NOMO-1 treated with DMSO at 0.1 percent for 48 hours (cell line): ENCODE data around the gene KAT2A.

Source experiments
- DNase-seq: peaks from one replicate; lab custom pipeline; 2025; ENCODE audit not compliant: unreplicated experiment; lab: John Stamatoyannopoulos, UW

KAT2A gene

GRCh38 chr17:42116705-42117396 lies 4.3 kb downstream of the KAT2A start:
- DNase-seq, result peak; percentile 73

DNA sequence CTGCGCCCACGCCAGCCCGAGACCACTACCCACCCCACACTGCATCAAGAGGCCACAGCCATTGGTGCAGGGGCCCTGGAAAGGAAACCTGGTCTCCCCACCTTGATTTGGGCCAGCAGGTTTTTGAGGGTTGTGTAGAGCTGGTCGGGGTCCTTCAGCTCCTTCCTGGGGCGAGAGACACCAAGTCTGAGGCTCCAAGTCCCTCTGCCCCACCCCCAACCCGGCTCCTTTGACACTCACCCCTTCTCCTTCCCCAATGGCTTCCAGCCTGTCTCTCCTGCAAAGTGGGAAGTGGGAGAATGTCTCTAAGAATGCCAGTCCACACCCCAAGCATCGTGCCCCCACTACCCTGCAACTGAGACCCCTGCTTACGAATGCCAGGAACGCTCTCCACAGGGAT lies 7.0 kb downstream of the KAT2A start:
- no peak for DNase-seq

DNA sequence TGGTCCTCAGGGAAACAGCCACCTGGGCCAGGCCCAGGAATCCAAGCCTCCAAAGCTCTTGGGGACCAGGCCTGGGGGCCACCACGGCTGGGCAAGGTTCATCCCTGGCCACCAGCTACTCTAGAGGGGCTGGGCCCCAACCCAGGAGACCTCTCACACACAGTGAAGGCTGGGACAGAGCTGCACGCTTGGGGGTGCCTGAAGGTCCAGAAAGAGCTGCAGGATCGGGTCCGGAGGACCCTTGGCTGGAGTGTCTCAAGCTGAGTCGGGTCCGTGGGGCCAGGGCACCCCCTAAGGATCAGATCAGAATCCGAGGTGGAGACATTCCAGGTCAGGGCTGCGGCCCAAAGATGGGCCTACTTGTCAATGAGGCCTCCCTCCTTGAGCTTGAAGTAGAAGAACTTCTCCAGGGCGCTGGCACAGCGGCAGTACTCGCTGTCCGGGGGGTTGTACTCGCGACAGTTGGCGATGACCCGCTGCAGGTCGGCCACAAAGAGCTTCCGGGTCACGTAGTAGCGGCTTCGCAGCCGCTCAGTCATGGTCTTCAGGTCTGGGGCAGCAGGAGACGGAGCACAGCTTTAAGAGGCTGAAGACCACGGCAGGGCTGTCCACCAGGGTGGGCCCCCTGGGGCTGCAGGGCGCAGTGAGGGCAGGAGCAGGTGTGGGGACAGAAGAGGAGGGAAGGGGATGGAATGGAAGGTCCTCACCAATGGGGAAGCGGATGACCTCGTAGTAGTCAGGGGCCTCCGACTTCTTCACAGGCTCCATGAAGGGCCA lies 7.7 kb downstream of the KAT2A start:
- DNase-seq, result no peak

DNA sequence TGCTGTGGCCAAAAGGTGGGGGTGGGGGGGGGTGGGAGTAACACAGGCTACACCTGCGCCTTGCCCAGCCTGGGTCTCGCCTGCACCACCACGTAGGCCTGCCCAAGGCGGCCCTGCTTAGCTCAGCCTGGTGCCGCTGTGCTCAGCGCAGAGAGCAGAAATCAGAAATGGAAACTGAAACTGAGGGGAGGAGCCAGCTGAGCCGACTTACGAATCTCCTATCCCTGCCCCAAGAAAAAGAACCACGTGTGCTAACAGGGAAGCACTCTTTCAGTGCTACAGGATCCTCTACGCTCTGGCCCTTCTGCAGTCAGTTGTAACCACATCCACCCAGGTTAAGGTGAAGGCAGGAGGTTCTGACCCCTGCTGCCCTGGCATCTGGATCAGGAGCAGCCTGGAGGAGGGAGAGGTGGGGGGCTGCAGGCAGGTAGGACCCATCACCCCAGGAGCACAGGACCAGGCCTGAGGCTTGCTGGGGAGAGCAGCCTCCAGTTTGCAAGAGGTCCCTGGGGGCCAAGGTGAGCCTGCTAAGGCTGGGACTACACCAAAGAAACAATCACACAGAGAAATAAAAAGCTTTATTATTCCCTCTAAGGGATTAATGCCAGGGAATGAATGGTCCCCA lies 8.5 kb downstream of the KAT2A start, which contains the start of gene DHX58:
DHX58 (minus strand) TSS at position 163 of the 625 bp plus-strand sequence. CDS start 822 bp downstream, outside the sequence.
- peak; percentile 96 for DNase-seq

GRCh38 chr17:42111871-42112551 lies 9.2 kb downstream of the KAT2A start:
- peak; percentile 12 for DNase-seq

- no peak for DNase-seq
Measured at GRCh38 chr17:42111265-42111636, 9.9 kb downstream of the KAT2A start.

DNA sequence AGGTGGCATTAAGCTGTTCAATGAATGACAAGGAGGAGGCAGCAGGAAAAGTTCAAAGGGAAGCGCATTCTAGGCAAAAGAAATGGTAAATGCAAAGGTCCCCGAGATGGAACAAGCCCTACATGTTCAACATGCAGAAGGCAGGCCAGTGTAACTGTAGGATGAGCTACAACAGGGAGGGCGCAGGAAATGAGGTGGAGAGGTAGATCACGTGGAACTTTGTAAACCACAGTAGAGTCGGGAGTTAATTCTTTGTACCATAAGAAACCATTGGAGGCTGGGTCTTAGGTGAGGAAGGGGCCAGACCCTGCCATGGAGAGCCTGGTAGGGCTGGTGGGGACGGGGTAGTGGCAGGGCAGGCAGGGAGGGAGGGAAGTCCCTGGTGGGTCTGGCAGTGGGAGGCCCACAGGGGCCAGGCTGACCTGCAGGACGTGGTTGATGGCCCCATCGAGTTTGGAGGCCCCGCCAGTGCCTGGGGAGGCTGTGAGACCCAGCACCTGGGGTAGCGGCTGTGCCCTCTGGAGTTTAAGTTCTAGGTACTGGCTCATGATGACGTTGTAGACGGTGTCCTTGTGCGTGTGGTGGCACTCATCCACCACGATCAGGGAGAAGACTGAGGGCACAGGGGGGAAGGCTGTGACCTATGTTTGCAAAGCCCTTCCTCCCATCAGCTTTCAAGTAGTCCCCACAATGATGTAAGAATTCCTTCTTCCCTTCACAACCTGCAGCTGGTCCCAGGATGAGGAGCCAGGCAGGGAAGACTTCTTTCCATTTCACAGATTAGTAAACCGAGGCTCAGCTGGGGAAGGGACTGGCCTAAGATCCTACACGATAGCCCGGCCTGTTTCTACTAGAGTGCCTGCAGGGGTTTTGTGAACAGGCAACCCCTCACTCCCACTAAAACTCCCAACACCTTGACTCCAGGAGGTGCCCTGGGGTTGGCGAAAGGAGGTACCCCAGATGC lies 10.6 kb downstream of the KAT2A start:
- DNase-seq, result no peak

GRCh38 chr17:42109086-42109485 lies 12.1 kb downstream of the KAT2A start:
- DNase-seq, result no peak

- DNase-seq, result peak; percentile 67
Measured at GRCh38 chr17:42107597-42108576, 13.3 kb downstream of the KAT2A start.

DNA sequence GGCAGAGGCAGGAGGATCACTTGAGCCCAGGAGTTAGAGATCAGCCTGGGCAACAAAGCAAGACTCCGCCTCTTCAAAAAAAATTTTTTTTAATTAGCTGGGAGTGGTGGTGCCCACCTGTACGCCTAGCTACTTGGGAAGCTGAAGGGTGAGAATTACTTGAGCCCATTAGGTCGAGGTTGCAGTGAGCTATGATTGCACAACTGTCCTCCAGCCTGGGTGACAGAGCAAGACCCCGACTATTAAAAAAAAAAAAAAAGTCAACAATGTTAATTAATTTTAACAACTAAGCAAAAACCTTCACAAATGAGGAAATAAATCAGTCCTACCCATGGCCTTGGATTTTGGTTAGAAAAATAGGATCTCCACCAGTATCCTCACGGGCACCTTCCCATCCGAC lies 14.0 kb downstream of the KAT2A start:
- DNase-seq, result no peak

DNA sequence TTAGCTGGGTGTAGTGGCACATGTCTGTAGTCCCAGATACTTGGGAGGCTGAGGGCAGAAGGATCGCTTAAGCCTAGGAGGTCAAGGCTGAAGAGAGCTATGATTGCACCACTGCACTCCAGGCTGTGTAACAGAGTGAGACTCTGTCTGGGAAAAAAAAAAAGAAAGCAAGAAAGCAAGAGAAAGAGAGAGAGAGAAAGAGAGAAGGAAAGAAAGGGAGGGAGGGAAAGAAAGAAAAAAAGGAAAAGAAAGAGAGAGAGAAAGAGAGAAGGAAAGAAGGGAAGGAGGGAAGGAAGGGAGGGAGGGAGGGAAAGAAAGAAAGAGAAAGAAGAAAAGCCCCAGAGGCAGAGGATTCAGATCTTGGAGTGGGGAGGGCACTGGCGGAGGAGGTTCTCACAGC lies 15.2 kb downstream of the KAT2A start:
- no peak for DNase-seq

DNA sequence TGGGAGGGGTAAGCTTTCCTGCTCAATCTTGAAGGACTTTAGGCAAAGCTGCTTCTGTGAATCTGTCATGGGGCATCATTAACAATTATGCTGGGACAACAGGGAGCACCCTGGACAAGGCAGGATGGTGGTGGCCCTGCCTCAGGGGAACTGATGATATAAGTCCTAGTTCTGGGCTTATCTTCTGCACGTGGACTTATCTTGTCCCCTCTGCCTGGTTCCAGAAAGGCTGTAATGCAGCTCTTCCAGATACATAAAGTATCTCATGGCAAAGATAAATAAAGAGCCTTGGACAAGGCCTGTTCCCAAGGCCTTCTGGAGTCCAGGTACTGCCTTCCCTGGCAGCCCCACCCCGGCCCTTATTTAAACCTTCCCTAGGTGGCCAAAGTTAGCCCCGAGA lies 16.9 kb downstream of the KAT2A start:
- no peak for DNase-seq

DNA sequence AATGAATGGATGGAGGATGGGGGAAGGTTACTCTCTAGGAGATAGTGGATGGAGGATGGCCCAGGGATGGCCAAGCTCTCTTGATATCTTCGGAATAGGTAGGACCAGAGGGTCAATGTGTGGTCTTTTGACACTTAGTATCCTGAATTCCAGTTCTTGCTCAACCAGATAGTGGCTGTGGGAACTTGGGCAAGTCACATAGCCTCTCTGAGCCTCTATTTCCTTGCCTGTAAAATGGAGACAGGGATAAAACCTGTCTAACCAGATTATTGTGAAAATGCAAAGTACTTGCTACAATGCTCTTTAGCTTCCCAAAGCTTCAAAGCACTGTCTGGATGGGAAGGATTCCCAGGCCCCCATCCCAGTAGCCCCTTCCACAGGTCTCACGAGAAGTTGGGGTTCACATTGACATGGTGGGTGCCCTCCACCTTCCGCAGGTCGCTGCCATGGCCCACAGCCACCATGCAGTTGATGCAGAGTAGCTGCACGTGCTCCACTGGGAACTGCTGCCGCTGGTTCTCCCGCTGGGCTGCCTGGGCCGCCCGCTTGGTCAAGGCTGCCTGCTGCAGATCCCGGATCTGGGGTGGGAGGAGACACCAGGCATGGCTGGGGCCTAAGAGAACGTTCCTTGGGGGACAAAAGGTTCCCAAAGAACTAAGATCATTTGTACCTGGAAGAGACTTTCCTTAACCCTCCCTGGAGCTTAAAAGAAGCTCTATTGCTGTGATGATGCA lies 17.8 kb downstream of the KAT2A start:
- DNase-seq, result no peak

GRCh38 chr17:42101513-42102292 lies 19.5 kb downstream of the KAT2A start:
- DNase-seq, result peak; percentile 58

- no peak for DNase-seq
Measured at GRCh38 chr17:42098730-42099399, 22.3 kb downstream of the KAT2A start.

DNA sequence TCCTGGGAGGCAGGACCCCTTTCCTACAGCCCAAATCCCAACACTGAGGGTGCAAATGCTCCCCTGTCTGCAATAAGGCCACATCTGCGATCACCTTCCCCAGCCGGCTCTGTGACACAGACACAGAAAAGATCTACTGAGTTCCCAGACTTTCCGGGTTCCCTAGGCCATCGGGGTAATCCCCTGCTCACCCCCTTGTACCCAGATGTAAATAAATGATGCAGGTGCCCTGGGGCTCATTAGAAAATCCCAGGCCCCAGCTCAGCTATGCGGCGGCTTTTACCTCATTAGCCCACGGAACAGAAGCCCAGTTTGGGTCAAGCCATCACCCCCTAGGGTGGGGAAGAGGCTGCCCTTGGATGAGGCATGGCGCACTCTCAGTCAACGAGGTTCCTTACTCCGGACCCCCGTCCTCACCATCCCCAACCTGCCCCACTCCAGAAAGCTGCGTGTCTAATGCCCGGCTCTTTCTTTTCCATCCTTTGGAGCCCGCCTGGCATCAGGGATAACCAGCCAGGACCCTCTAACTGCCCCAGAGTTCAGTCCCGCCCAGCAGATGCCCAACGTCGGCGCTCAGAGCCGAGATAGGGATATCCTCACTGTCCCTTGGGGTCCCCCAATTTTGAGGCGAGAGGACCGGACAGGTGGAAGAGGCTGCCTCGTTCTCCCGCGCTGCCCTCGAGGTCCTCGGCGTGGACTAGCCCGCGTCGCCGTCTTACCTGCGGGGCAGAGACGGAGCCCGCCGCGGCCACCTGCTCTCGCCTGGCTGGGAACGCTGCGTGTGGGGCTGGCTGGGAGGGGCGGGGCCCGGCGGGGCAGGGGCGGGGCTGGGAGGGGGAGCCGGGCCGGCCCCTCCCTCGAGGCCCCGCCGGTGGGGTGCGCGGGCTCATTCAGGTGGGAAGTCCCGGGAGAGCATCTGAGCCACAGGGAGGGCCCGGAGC lies 23.2 kb downstream of the KAT2A start, which contains the start of gene ZNF385C:
ZNF385C (minus strand) TSS at position 783 of the 941 bp plus-strand sequence. CDS start 35,417 bp downstream, outside the sequence.
- DNase-seq, result no peak
